ENCODE results near the gene KRTAP12-4. TPM values are rescaled to one million over a fixed set of nuclear protein-coding genes. Genes with fewer than 3 reads are reported as not detected.

Gene KRTAP12-4
- total and polyA plus RNA-seq, 9 of the 15 experiments (the other 6 are each of a cell fraction or from before 2014, with no cell fraction given), result not detected

DNA sequence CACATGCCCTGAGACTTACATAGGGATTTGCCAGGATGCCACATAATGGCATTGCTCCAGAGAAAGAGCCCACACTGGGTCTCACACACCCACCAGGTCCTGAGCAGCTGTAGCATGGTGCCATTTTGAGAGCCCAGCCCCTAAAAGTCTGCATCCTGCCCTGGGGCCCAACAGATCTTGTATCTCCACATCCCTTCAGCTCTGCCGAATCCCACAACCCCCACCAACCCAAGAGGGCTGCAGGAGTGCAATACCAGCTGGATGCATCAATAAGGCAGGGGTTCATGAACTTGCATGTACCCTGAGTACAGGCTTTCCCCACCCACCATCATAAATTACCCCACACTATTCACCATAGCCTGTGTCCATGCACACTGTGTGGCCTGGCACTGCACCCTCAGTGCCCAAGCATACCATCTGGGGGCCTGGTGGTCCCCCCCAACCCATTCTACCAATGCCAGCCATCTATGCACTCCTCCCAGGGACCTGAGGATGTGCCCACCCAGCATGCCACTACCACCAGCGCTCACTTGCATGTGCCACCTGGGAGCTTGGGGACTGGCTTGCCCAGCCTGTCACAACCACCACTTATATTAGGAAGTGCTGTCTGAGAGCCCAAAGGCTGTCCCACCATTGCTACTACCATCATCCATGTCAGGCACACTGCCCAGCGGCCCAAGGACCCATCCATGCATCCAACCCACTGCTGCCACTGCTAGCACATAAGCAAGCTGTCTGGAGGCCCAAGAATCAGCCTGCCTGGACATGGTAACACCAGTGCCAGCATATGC lies 16.4 kb upstream of the KRTAP12-4 start (continued):
- TF ChIP-seq CHD1 (IDR thresholded peaks at IDR 0.05; ENCODE audit: low read length) (no peak), TEAD4 (IDR thresholded peaks at IDR 0.05; ENCODE audit: low read length) (no peak), TEAD4 (CRISPR knock-in tag; IDR thresholded peaks at IDR 0.05; ENCODE audit: borderline replicate concordance) (no peak), TAF15 (IDR thresholded peaks at IDR 0.05; ENCODE audit: low read depth, low read length) (no peak), KDM2B (CRISPR knock-in tag; IDR thresholded peaks at IDR 0.05) (no peak), ILF3 (IDR thresholded peaks at IDR 0.05; ENCODE audit: borderline replicate concordance) (no peak), ZZZ3 (IDR thresholded peaks at IDR 0.05) (no peak)

- no peak for FAIRE-seq
- Histone ChIP-seq H3K27ac (ENCODE audit: extremely low read depth, low read depth, low read length) (no peak overlapping the region), H3K27me3 (ENCODE audit: control insufficient read depth in 2 of 2, insufficient read depth in 2 of 2, low read length in 2 of 2) (no peaks in the 10 kb centered on the region), H2AFZ (ENCODE audit: low read depth, low read length) (no peak overlapping the region), H3K9me1 (ENCODE audit: control insufficient read depth, insufficient read depth, low read length) (no peaks in the 10 kb centered on the region), H4K20me1 (replicated peaks; ENCODE audit: control insufficient read depth, insufficient read depth, low read length) (no peaks in the 10 kb centered on the region), H3K36me3 (ENCODE audit: control insufficient read depth, insufficient read depth, low read length) (no peaks in the 10 kb centered on the region), H3K9me3 (replicated peaks; ENCODE audit: control insufficient read depth, insufficient read depth, low read depth, low read length) (peaks cover 4% of the 10 kb centered on the region), H3K79me2 (ENCODE audit: control insufficient read depth, insufficient read depth, low read length) (no peaks in the 10 kb centered on the region), H3K4me3 (no peak overlapping the region), H3K4me1 (replicated peaks in 1 of 2; ENCODE audit: control insufficient read depth in 2 of 2, insufficient read depth in 2 of 2, low read length in 2 of 2) (no peaks in the 10 kb centered on the region), H3K9ac (ENCODE audit: insufficient read depth in 1 of 2, low read depth in 2 of 2, low read length in 2 of 2) (no peak overlapping the region), H3K4me2 (ENCODE audit: insufficient read depth, low read length) (no peak overlapping the region)
- WGBS (ENCODE audit: insufficient coverage, low coverage, missing lambda C conversion rate), result 0% methylated on average over 1 of the region's 1 CpG
- DNase-seq (ENCODE audit: extremely low read depth in 1 of 4, low spot score in 3 of 4), result no peak
- POLR2A ChIA-PET, result interaction anchor here (0.8 kb wide), 1 partner anchor 1306 kb away, joined by 3 read pairs; no protein-coding TSS in a partner anchor
- no TSS peak for BruUV-seq (replicated peaks)
- CTCF ChIA-PET (ENCODE audit: low intra/inter-chr PET ratio), result no interaction called here
- TF ChIP-seq BRF1 (IDR thresholded peaks at IDR 0.05; ENCODE audit: borderline replicate concordance, extremely low read depth, insufficient read length) (no peak), ZBTB12 (CRISPR knock-in tag; IDR thresholded peaks at IDR 0.05) (no peak), PTBP1 (IDR thresholded peaks at IDR 0.05; ENCODE audit: low read depth, low read length) (no peak), TFE3 (CRISPR knock-in tag; IDR thresholded peaks at IDR 0.05) (peak; percentile 76), ZNF551 (CRISPR knock-in tag; IDR thresholded peaks at IDR 0.05) (no peak)
- in situ Hi-C loops (cut with MboI) (no loop called here), intact Hi-C loops (cut with micrococcal nuclease) (no loop called here)
- no peak for ATAC-seq
These were observed 13.2 kb upstream of the KRTAP12-4 start for GRCh38 chr21:44667612-44668011.
